Body of pancreas (tissue), 4 donors: ENCODE results near the gene RNF186. TPM values are rescaled to one million over a fixed set of nuclear protein-coding genes. Genes with fewer than 3 reads are reported as not detected.

Experiments
- ATAC-seq: fragments of 150-250 bp; one replicate; pipeline ENCODE4 v1.9.1; 2016
- DNase-seq, 4 donors: peaks; one replicate each; pipeline ENCODE4 v3.0.0-alpha.2; 2019
- H3K27ac ChIP-seq, 4 donors: fragments of 200-600 bp; sonication (generic); 1 replicate in 3 of 4; 2 replicates in 1 of 4; pipeline versions ENCODE4 v1.5.1 to v1.6.1; 2016 to 2019; ENCODE audit warnings: mild to moderate bottlenecking in 1 of 4, mixed read lengths in 1 of 4, moderate library complexity in 1 of 4
- H3K27me3 ChIP-seq, 2 donors: fragments of 200-600 bp; sonication (generic); one replicate each; pipeline ENCODE4 v1.6.0; 2016; ENCODE audit warnings: mild to moderate bottlenecking in 1 of 2
- H3K36me3 ChIP-seq, 2 donors: fragments of 200-600 bp; sonication (generic); replicated peaks in 1 of 2; 2 replicates each; pipeline ENCODE4 v1.5.1; 2016; ENCODE audit warnings: low read depth in 2 of 2; ENCODE audit not compliant: insufficient read depth in 1 of 2
- H3K4me1 ChIP-seq: fragments of 200-600 bp; sonication (generic); one replicate; pipeline ENCODE4 v1.6.0; 2016
- H3K4me3 ChIP-seq, 2 donors: fragments of 200-600 bp; sonication (generic); 1 replicate in 1 of 2; 2 replicates in 1 of 2; pipeline ENCODE4 v1.5.1; 2016 to 2019
- H3K9me3 ChIP-seq, 3 donors: fragments of 200-600 bp; sonication (generic); 1 replicate in 2 of 3; 2 replicates in 1 of 3; pipeline ENCODE4 v1.5.1; 2016
- CTCF ChIP-seq, 7 experiments: fragments of 450-650 bp in 4 of 7; fragments of 200-600 bp in 3 of 7; sonication (generic) in 3 of 7; IDR thresholded peaks; one replicate each; pipeline ENCODE4 v1.5.1; 2016 to 2019; ENCODE audit warnings: antibody characterized with exemption in 7 of 7
- POLR2A ChIP-seq, 3 donors: fragments of 450-650 bp; IDR thresholded peaks; one replicate each; pipeline ENCODE4 v1.6.1; 2016; ENCODE audit warnings: antibody characterized with exemption in 3 of 3, mild to moderate bottlenecking in 2 of 3
- WGBS, 2 donors: methylation state at CpG; one replicate each; pipeline ENCODE4 v1.1.5; 2017; 5-methylcytosine and 5-hydroxymethylcytosine counted together
- intact Hi-C: fragments of 100-400 bp; cut with DNase I; formaldehyde crosslinking; loops from one replicate; pipeline ENCODE4 v1.15.1; 2023
- total RNA-seq, 2 donors: library from RNA; depleted of rRNA; stranded (reverse); fragments of >200 nt; gene quantifications; one replicate each; pipeline ENCODE4 v1.1.0, GENCODE V29; 2016

Gene RNF186
- total RNA-seq, 2 donors from 2014 or later = 9.2 to 32.9 TPM

- DNase-seq = no peak
- H3K9me3 ChIP-seq = no peaks in the 10 kb centered on the region
- no peak overlapping the region for H3K4me3 ChIP-seq
- intact Hi-C loops = loop anchor here (10.0 kb wide), 1 partner anchor 96 kb away; no protein-coding TSS in a partner anchor
- ATAC-seq = no peak
- peaks cover 0 to under 1% of the 10 kb centered on the region in 2 donors for H3K36me3 ChIP-seq
- no peaks in the 10 kb centered on the region for H3K27me3 ChIP-seq
- no peaks in the 10 kb centered on the region for H3K4me1 ChIP-seq
- WGBS, 2 donors = 88 to 89% methylated on average over 18 of the region's 18 CpGs
- no peak overlapping the region for H3K27ac ChIP-seq
- TF ChIP-seq CTCF (IDR thresholded peaks at IDR 0.05) = no peak
These were observed 46.5 kb downstream of the RNF186 start for GRCh38 chr1:19768353-19769210.

DNA sequence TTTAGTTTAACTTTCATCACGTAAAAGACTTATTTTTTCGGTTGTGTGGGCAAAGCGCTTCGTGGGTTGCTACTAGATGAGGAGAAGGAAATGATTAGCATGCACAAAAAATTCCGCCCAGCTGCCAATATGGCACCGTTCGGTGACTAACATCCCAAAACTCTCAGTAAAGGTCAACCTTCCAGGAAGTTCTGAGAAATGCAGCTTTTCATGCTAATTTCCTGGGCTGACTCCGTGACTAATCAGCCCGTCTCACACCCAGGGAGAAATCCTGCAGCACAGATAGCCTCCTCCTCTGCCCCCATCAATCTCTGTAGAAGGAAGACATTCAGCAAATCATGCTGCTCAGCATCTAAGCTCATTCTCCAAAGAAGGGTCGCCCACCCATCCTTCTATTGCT lies 49.5 kb downstream of the RNF186 start:
- Histone ChIP-seq H3K4me3 (no peak overlapping the region), H3K27ac (no peak overlapping the region), H3K27me3 (no peaks in the 10 kb centered on the region), H3K4me1 (no peaks in the 10 kb centered on the region), H3K9me3 (no peaks in the 10 kb centered on the region), H3K36me3 (no peaks in the 10 kb centered on the region)
- TF ChIP-seq CTCF (IDR thresholded peaks at IDR 0.05) (no peak), POLR2A (IDR thresholded peaks at IDR 0.05) (no peak)
- intact Hi-C loops = loop anchor here (10.0 kb wide), 1 partner anchor 99 kb away; no protein-coding TSS in a partner anchor
- ATAC-seq (no peak), DNase-seq (no peak)
- 80% methylated on average over 10 of the region's 10 CpGs for WGBS, 2 donors

DNA sequence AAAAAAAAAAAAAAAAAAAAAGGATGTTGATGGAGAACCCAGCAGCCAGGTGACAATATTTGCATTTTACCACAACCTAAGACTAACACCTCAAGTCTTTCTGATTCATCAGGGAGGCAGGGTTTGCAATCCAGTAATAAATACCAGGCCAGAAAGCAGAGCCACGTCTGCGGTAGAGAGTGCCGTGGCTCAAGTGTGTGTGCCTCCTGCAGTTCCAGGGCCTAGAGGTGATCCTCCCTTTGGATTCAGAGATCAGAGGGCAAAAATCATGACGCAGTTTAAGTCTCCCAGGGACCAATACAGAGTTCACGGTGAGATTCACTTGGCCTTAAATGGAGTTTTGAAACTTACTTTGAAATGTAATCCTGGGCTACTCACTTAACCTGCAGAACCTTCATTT lies 50.2 kb downstream of the RNF186 start:
- ATAC-seq (no peak), DNase-seq (no peak)
- TF ChIP-seq CTCF (IDR thresholded peaks at IDR 0.05) (no peak), POLR2A (IDR thresholded peaks at IDR 0.05) (no peak)
- intact Hi-C loops = loop anchor here (10.0 kb wide), 1 partner anchor 100 kb away; no protein-coding TSS in a partner anchor
- no peaks in the 10 kb centered on the region for H3K4me1 ChIP-seq
- no peak overlapping the region for H3K27ac ChIP-seq
- H3K4me3 ChIP-seq = no peak overlapping the region
- 81 to 92% methylated on average over 5 of the region's 5 CpGs for WGBS, 2 donors
- no peaks in the 10 kb centered on the region for H3K9me3 ChIP-seq
- H3K27me3 ChIP-seq = no peaks in the 10 kb centered on the region
- H3K36me3 ChIP-seq = no peaks in the 10 kb centered on the region

Other genes with a start within 250 kb of the RNF186 start
- gene NBL1, start 171.0 kb downstream of the RNF186 start, total RNA-seq = 10 to 100 TPM; 21.8 to 32.4 TPM
- not detected for gene HTR6, start 150.4 kb downstream of the RNF186 start, total RNA-seq
- 10 to 100 TPM; 31.3 to 36.3 TPM for gene TMCO4, start 15.4 kb downstream of the RNF186 start, total RNA-seq
- 1 to 10 TPM; 3.6 to 4.9 TPM for gene OTUD3, start 67.1 kb upstream of the RNF186 start, total RNA-seq
- gene PLA2G2E, start 108.3 kb upstream of the RNF186 start, total RNA-seq = not detected
- gene PLA2G2A, start 164.3 kb upstream of the RNF186 start, total RNA-seq = 10 to 100 TPM in 1 of 2 donors, 1 to 10 TPM in 1; 9.3 to 57.7 TPM